Epithelial cell of proximal tubule (primary cell): ENCODE results near the gene SCD5. TPM values are rescaled to one million over a fixed set of nuclear protein-coding genes. Genes with fewer than 3 reads are reported as not detected.

Experiments used
- DNase-seq: peaks from one replicate; pipeline ENCODE4 v3.0.0-alpha.2; 2011; ENCODE audit warnings: low read depth
- H3K4me3 ChIP-seq: 2 replicates; pipeline ENCODE4 v1.5.1; 2011; ENCODE audit warnings: low read depth, mild to moderate bottlenecking, low read length
- total RNA-seq: library from RNA; depleted of rRNA; stranded (reverse); fragments of >200 nt; gene quantifications from 2 replicates; pipeline ENCODE4 v1.2.3, GENCODE V29; 2015
- TF ChIP-seq, protein P1 (sequence below): conservative IDR thresholded peaks from 2 replicates; pipeline ENCODE4 v1.5.1; 2012; ENCODE audit warnings: low read depth, mild to moderate bottlenecking, low read length

SCD5 gene
- total RNA-seq, 1 donor from 2014 or later: 22.7 TPM

DNA sequence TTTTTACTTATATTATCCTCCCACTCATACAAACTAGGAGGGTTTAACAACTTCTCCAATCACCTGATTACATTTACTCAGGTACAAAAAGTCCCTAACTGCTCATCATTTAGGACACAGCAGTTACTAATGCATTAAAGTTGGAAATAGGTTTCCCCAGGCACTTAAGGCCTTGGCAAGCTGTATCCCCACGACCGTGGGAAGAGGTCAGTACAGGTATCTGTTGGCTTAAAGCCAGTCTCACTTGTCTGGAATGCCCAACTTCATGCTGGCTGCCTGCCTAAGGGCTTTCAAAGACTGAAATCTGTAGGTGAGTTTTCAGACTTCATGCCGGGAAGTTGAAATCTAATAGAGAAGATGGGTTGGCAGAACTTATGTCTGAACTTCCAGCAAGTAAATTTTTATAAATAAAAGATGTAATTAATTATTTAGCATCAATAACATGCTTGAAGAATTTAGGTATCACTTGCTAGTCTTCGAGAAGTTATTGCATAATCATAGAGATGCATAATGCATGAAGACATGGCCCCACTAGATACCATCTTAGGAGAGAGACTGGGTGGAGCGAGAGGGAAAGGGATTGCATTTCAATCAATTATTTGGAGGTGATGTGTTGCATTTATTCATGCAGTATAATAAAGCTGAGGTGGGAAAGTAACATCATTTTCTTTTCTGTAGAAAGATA lies 54.2 kb downstream of the SCD5 start:
- DNase-seq: peak; percentile 66
- no peak overlapping the region for H3K4me3 ChIP-seq
- TF ChIP-seq, protein P1, sequence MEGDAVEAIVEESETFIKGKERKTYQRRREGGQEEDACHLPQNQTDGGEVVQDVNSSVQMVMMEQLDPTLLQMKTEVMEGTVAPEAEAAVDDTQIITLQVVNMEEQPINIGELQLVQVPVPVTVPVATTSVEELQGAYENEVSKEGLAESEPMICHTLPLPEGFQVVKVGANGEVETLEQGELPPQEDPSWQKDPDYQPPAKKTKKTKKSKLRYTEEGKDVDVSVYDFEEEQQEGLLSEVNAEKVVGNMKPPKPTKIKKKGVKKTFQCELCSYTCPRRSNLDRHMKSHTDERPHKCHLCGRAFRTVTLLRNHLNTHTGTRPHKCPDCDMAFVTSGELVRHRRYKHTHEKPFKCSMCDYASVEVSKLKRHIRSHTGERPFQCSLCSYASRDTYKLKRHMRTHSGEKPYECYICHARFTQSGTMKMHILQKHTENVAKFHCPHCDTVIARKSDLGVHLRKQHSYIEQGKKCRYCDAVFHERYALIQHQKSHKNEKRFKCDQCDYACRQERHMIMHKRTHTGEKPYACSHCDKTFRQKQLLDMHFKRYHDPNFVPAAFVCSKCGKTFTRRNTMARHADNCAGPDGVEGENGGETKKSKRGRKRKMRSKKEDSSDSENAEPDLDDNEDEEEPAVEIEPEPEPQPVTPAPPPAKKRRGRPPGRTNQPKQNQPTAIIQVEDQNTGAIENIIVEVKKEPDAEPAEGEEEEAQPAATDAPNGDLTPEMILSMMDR: no peak

DNA sequence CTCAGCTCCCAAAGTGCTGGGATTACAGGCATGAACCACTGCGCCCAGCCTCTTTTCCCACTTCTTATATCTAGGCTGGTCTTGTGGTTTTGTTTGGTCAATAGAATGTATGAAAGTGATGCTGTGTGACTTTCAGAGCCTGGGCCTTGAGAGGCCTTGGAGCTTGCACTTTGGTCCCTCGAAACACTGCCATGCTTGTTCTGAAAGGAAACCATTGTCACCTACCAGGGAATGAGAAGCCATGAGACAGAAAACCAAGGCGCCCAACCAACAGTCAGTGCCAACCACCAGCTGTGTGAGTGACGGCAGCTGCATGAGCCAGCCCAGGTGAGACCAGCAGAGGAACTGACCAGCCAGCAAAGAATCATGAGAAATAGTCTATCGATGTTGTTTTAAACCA lies 57.4 kb downstream of the SCD5 start:
- no peak overlapping the region for H3K4me3 ChIP-seq
- DNase-seq: no peak
- TF ChIP-seq, protein P1: no peak

DNA sequence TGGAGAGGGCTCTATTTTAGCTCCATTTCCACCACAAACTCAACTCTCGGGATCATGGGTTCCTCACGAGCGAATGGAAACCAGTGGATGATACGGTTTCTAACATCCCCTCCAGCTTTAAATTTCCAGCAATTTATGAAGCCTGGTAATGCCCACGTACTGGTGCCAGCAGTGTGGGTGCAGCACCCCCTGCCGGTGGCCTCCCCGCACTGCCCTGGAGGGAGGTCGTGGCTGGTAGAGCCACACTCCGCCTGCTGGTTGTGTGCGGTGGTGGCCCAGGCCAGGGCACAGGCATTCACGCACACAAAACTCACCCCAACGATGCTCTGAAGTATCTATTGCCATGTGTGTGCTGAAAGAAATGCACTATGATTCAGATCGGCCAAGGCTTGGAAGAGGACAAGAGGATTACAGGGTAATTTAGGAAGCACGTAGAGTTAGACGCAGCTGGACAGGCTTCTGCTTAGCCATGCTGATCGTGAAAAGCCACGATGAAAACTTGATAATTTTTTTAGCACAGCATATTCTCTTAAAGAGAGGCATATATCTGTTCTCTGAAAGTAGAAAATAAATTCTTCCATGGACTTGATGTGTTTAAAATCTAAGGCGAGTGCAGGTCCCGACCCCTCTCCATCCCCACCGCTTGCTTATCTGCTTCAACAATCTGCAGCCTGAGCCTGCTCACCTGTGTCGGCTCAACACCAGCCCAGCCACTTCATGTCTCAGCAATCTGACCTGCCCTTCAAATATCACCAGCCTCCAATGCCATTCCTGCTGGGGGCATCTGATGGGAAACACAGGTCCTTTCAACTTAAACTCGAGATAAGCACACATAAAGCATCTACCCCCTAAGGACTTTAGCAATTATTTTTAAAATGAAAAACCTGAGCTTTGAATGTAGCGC lies 59.1 kb downstream of the SCD5 start:
- TF ChIP-seq, protein P1: peak; percentile 100
- DNase-seq: no peak
- no peak overlapping the region for H3K4me3 ChIP-seq

DNA sequence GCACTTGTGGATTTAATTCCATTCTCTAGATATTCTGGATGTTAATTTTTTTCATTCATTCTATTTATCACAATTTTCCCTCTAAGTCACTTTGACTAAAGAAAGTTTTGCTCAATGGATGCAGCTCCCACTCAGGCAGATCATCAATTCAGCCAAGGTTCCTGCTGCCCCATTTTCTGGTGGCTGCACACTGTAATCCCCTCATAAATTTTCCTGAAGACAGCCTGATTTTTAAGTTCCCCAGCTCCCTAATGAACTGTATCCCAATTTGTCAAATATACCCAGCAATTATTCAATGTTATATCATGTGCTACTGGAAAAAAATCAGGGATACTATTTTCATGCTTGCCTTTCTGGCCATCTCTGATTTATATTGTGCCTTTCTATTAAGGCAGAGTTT lies 61.2 kb downstream of the SCD5 start:
- no peak overlapping the region for H3K4me3 ChIP-seq
- no peak for DNase-seq
- TF ChIP-seq, protein P1: no peak

DNA sequence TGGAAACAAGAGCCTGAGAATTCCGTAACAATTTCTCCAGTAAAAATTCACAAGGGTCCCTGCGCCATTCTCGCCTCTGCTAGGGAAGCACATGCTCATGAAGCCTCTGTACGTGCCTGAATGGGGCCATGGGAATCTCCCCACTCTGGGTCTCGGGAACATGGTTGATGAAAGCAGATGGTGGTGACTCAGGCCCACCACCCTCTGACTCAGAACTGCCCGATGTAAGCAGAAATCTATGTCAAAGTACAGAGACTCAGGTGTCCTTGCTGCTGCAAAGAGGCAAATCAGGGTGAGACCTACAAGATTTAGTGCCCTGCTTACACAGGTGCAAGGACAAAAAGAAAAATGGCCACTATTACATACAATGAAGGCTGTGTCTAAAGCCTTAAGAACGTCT lies 65.0 kb downstream of the SCD5 start:
- peak; percentile 59 for DNase-seq
- H3K4me3 ChIP-seq: no peak overlapping the region

DNA sequence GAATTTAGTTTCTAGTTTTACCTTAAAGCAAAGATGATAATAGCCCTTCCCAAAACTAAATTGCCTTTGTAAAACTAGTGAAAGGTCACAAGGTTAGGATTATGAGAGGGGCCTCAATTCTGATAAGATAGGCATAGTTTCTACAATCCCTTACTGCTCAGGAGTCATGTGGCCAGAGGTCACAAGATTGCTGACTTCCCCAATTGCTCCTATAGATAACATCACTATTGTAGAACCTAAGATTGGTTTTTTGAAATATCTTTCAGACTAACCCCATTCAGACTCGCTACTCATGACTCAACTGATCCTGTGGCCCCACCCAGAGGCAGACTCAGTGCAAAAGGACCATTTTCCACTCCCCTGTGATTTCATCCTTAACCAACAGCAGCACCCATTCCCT lies 70.3 kb downstream of the SCD5 start:
- DNase-seq: no peak
- TF ChIP-seq, protein P1: no peak
- no peak overlapping the region for H3K4me3 ChIP-seq

More for the DNA sequence above, 65.0 kb downstream of the SCD5 start:
- TF ChIP-seq, protein P1: no peak
